ENCODE measurements around the gene COX10.

The COX10 gene

GRCh38 chr17:14095631-14096030 lies 26.3 kb downstream of the COX10 start:
- no peak for TF ChIP-seq CTCF (IDR thresholded peaks at IDR 0.05; ENCODE audit: low read depth, low read length, missing control alignments)
- no peak overlapping the region for H3K4me3 ChIP-seq (ENCODE audit: low read depth, low read length)
- in situ Hi-C loops (cut with HindIII; ENCODE audit: low sequenced_read_pairs): no loop called here
- DNase-seq (ENCODE audit: low read depth): no peak

- in situ Hi-C loops (cut with HindIII; ENCODE audit: low sequenced_read_pairs): no loop called here
- H3K4me3 ChIP-seq (ENCODE audit: low read depth, low read length): no peak overlapping the region
- no peak for DNase-seq (ENCODE audit: low read depth)
- TF ChIP-seq CTCF (IDR thresholded peaks at IDR 0.05; ENCODE audit: low read depth, low read length, missing control alignments): no peak
Observed at GRCh38 chr17:14098246-14098645, 28.9 kb downstream of the COX10 start.

- no peak overlapping the region for H3K4me3 ChIP-seq (ENCODE audit: low read depth, low read length)
- no peak for DNase-seq (ENCODE audit: low read depth)
- in situ Hi-C loops (cut with HindIII; ENCODE audit: low sequenced_read_pairs): no loop called here
- TF ChIP-seq CTCF (IDR thresholded peaks at IDR 0.05; ENCODE audit: low read depth, low read length, missing control alignments): no peak
Observed at GRCh38 chr17:14101976-14102375, 32.7 kb downstream of the COX10 start.

GRCh38 chr17:14103836-14104235 lies 34.5 kb downstream of the COX10 start:
- in situ Hi-C loops (cut with HindIII; ENCODE audit: low sequenced_read_pairs): no loop called here
- TF ChIP-seq CTCF (IDR thresholded peaks at IDR 0.05; ENCODE audit: low read depth, low read length, missing control alignments): no peak
- H3K4me3 ChIP-seq (ENCODE audit: low read depth, low read length): no peak overlapping the region
- no peak for DNase-seq (ENCODE audit: low read depth)

GRCh38 chr17:14104734-14105133 lies 35.4 kb downstream of the COX10 start:
- DNase-seq (ENCODE audit: low read depth): no peak
- in situ Hi-C loops (cut with HindIII; ENCODE audit: low sequenced_read_pairs): no loop called here

GRCh38 chr17:14107889-14108288 lies 38.6 kb downstream of the COX10 start:
- DNase-seq (ENCODE audit: low read depth): no peak
- TF ChIP-seq CTCF (IDR thresholded peaks at IDR 0.05; ENCODE audit: low read depth, low read length, missing control alignments): no peak
- no peak overlapping the region for H3K4me3 ChIP-seq (ENCODE audit: low read depth, low read length)
- in situ Hi-C loops (cut with HindIII; ENCODE audit: low sequenced_read_pairs): no loop called here

More at GRCh38 chr17:14104734-14105133, 35.4 kb downstream of the COX10 start:
- H3K4me3 ChIP-seq (ENCODE audit: low read depth, low read length): no peak overlapping the region
- no peak for TF ChIP-seq CTCF (IDR thresholded peaks at IDR 0.05; ENCODE audit: low read depth, low read length, missing control alignments)

- TF ChIP-seq CTCF (IDR thresholded peaks at IDR 0.05; ENCODE audit: low read depth, low read length, missing control alignments): no peak
- H3K4me3 ChIP-seq (ENCODE audit: low read depth, low read length): no peak overlapping the region
- in situ Hi-C loops (cut with HindIII; ENCODE audit: low sequenced_read_pairs): no loop called here
- DNase-seq (ENCODE audit: low read depth): no peak
Observed at GRCh38 chr17:14112407-14112806, 43.1 kb downstream of the COX10 start.

Data from astrocyte of the cerebellum (primary cell).